DMS153 (cell line): Measurements from ENCODE around the gene GNL2.

Experiments used
- DNase-seq: peaks from one replicate; lab custom pipeline; 2025; lab: John Stamatoyannopoulos, UW

GNL2 gene

GRCh38 chr1:37595440-37596181 lies at the start of gene GNL2:
Gene GNL2 (minus strand): TSS chr1:37595937. CDS start chr1:37595822, 115 bp downstream.
- DNase-seq = peak; percentile 94

GRCh38 chr1:37641059-37641458 lies 45.3 kb upstream of the GNL2 start:
- no peak for DNase-seq

GRCh38 chr1:37636435-37636834 lies 40.7 kb upstream of the GNL2 start:
- DNase-seq = no peak

GRCh38 chr1:37634992-37635902 lies 39.5 kb upstream of the GNL2 start:
- DNase-seq = no peak

- DNase-seq = no peak
Observed at GRCh38 chr1:37634244-37634991, 38.7 kb upstream of the GNL2 start, which contains the start of gene RSPO1. Gene RSPO1 (minus strand): TSS chr1:37634892. CDS start chr1:37629661, 5,231 bp downstream.

- no peak for DNase-seq
Observed at GRCh38 chr1:37633938-37634243, 38.2 kb upstream of the GNL2 start.

- DNase-seq = no peak
Observed at GRCh38 chr1:37633040-37633937, 37.6 kb upstream of the GNL2 start.

- DNase-seq = no peak
Observed at GRCh38 chr1:37631036-37631435, 35.3 kb upstream of the GNL2 start.

GRCh38 chr1:37630426-37631028 lies 34.8 kb upstream of the GNL2 start:
- DNase-seq = no peak

GRCh38 chr1:37629726-37630425 lies 34.1 kb upstream of the GNL2 start:
- DNase-seq = no peak

- DNase-seq = no peak
Observed at GRCh38 chr1:37629008-37629407, 33.3 kb upstream of the GNL2 start.

- no peak for DNase-seq
Observed at GRCh38 chr1:37628026-37628556, 32.4 kb upstream of the GNL2 start.

- no peak for DNase-seq
Observed at GRCh38 chr1:37622131-37622530, 26.4 kb upstream of the GNL2 start.

GRCh38 chr1:37621326-37621870 lies 25.7 kb upstream of the GNL2 start:
- no peak for DNase-seq

- DNase-seq = peak; percentile 4
Observed at GRCh38 chr1:37620707-37621106, 25.0 kb upstream of the GNL2 start.

- DNase-seq = no peak
Observed at GRCh38 chr1:37616330-37616729, 20.6 kb upstream of the GNL2 start.

GRCh38 chr1:37614105-37614504 lies 18.4 kb upstream of the GNL2 start:
- DNase-seq = no peak

GRCh38 chr1:37612186-37612585 lies 16.4 kb upstream of the GNL2 start:
- DNase-seq = no peak

- no peak for DNase-seq
Observed at GRCh38 chr1:37609994-37610393, 14.3 kb upstream of the GNL2 start.

- no peak for DNase-seq
Observed at GRCh38 chr1:37609002-37609401, 13.3 kb upstream of the GNL2 start.
